OCI-LY7 (cell line): ENCODE measurements around the gene BOK. TPM values are rescaled to one million over a fixed set of nuclear protein-coding genes. Genes with fewer than 3 reads are reported as not detected.

Source experiments
- BruUV-seq: library from RNA; stranded (reverse); fragments of 400-500 nt; replicated peaks from 2 replicates; lab custom pipeline; 2021; lab: Mats Ljungman, UMichigan
- CTCF ChIA-PET: fragments of 300-600 bp; sonication (Branson Sonifier 250); formaldehyde crosslinking; loops from one replicate; lab custom pipeline; 2022; ENCODE audit warnings: antibody characterized with exemption; ENCODE audit not compliant: unreplicated experiment; lab: Charles Lee
- POLR2A ChIA-PET: fragments of 300-600 bp; sonication (Branson Sonifier 250); formaldehyde crosslinking; loops from one replicate; lab custom pipeline; 2022; ENCODE audit warnings: antibody characterized with exemption; lab: Charles Lee
- DNase-seq: peaks from one replicate; pipeline ENCODE4 v3.0.0-alpha.2; 2015; ENCODE audit warnings: low spot score
- H2AFZ ChIP-seq: fragments of 200-600 bp; sonication (generic), shearing (Covaris generic); 2 replicates; pipeline ENCODE4 v1.6.1; 2014; ENCODE audit warnings: mild to moderate bottlenecking, antibody characterized with exemption, low read length, moderate library complexity
- H3K27ac ChIP-seq: fragments of 200-600 bp; sonication (generic); 2 replicates; pipeline ENCODE4 v1.5.1; 2014; ENCODE audit warnings: mixed run types, low read depth, mild to moderate bottlenecking, moderate library complexity, low read length, inconsistent platforms; ENCODE audit not compliant: poor library complexity, severe bottlenecking
- H3K36me3 ChIP-seq: fragments of 200-600 bp; sonication (generic); 2 replicates; pipeline ENCODE4 v1.6.1; 2014; ENCODE audit warnings: mild to moderate bottlenecking, antibody characterized with exemption, low read length, moderate library complexity, mixed read lengths; ENCODE audit not compliant: insufficient read depth
- H3K4me1 ChIP-seq: fragments of 200-600 bp; sonication (generic); 2 replicates; pipeline ENCODE4 v1.5.1; 2014; ENCODE audit warnings: mild to moderate bottlenecking, low read length; ENCODE audit not compliant: insufficient read depth, poor library complexity, severe bottlenecking
- H3K4me2 ChIP-seq: fragments of 200-600 bp; sonication (generic); 2 replicates; pipeline ENCODE4 v1.6.1; 2014; ENCODE audit warnings: mild to moderate bottlenecking, low read length
- H3K4me3 ChIP-seq: fragments of 200-600 bp; sonication (generic); 2 replicates; pipeline ENCODE4 v1.5.1; 2014; ENCODE audit warnings: mild to moderate bottlenecking, low read depth, low read length; ENCODE audit not compliant: poor library complexity, severe bottlenecking
- H3K79me2 ChIP-seq: fragments of 200-600 bp; sonication (generic); 2 replicates; pipeline ENCODE4 v1.6.1; 2016; ENCODE audit warnings: low read depth, mild to moderate bottlenecking, low read length, moderate library complexity, mixed read lengths; ENCODE audit not compliant: insufficient read depth
- H3K9me2 ChIP-seq: fragments of 200-600 bp; sonication (generic); 2 replicates; pipeline ENCODE4 v1.6.1; 2016; ENCODE audit warnings: mild to moderate bottlenecking, low read length, mixed read lengths; ENCODE audit not compliant: insufficient read depth
- H3K9me3 ChIP-seq: fragments of 200-600 bp; sonication (generic); 2 replicates; pipeline ENCODE4 v1.6.1; 2014; ENCODE audit warnings: mild to moderate bottlenecking, mixed run types, low read length, mixed read lengths
- H4K20me1 ChIP-seq: fragments of 200-600 bp; sonication (generic); 2 replicates; pipeline ENCODE4 v1.6.1; 2014; ENCODE audit warnings: mild to moderate bottlenecking, antibody characterized with exemption, low read length, moderate library complexity, mixed read lengths; ENCODE audit not compliant: insufficient read depth
- EZH2phosphoT487 ChIP-seq: fragments of 200-600 bp; sonication (generic); IDR thresholded peaks from 2 replicates; pipeline ENCODE4 v1.6.1; 2018; ENCODE audit warnings: low read depth, borderline replicate concordance, mild to moderate bottlenecking, mixed run types, antibody characterized with exemption, low read length, moderate library complexity, mixed read lengths
- intact Hi-C: fragments of 100-400 bp; cut with micrococcal nuclease; formaldehyde crosslinking; loops from one replicate; pipeline ENCODE4 v1.10.0; 2022; ENCODE audit not compliant: unreplicated experiment
- total RNA-seq, 2 experiments: library from RNA; depleted of rRNA in 1 of 2; stranded (reverse); fragments of >200 nt in 1 of 2; shearing (Covaris generic) in 1 of 2; gene quantifications; 2 replicates each; pipeline ENCODE4 v1.2.3, GENCODE V29; 2014 to 2022
- TF ChIP-seq, protein P1 (sequence below): fragments of 200-600 bp; sonication (generic); conservative IDR thresholded peaks from 2 replicates; pipeline ENCODE4 v1.5.1; 2014; ENCODE audit warnings: mild to moderate bottlenecking, antibody characterized with exemption, low read length, moderate library complexity, mixed read lengths

BOK gene
- total RNA-seq, 2 experiments from 2014 or later, result not detected

DNA sequence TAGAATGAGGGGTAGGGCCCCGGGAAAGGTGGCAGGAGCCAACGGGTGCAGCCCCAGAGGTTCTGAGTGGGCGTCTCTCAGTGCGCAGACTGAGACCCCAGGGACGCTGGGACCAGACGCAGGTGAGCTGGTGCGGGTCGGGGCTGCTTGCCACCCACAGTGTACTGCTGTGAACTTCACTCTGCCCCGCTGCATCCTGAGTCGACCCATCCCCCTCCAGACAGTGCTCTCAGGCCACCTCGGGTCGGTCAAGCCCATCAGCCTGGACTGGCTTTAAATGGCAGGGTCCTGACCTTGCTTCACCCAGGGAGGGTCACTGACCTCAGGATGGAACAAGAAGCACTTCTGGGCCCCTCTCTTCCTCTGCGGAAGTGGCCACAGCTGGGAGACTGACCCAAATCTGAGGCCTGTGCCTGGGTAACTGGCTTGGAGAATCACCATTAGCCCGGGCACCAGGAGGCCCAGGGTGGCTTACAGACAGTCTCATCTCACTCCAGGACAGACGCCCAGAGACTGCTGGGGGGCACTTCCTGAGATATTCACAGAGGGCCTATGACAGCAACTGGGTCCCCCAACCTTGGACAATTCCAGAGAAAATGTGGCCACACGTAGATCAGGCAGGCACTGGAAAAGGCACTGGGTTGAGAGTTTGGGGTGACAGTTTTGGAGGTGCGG is 23.7 kb upstream of the BOK start:
- Histone ChIP-seq H3K9me2 (no peaks in the 10 kb centered on the region), H3K27ac (no peak overlapping the region), H3K36me3 (no peaks in the 10 kb centered on the region), H3K9me3 (no peaks in the 10 kb centered on the region), H3K4me3 (no peak overlapping the region), H3K79me2 (no peaks in the 10 kb centered on the region), H3K4me2 (no peak overlapping the region), H2AFZ (no peak overlapping the region), H3K4me1 (no peaks in the 10 kb centered on the region), H4K20me1 (no peaks in the 10 kb centered on the region)
- no peak for DNase-seq
- CTCF ChIA-PET, result interaction anchor here (0.6 kb wide), 1 partner anchor 103 kb away, joined by 3 read pairs; the partner anchor contains the start of gene ATG4B
- BruUV-seq, result no TSS peak
- POLR2A ChIA-PET, result no interaction called here
- intact Hi-C loops, result no loop called here
- no peak for TF ChIP-seq EZH2phosphoT487
- TF ChIP-seq, protein P1, sequence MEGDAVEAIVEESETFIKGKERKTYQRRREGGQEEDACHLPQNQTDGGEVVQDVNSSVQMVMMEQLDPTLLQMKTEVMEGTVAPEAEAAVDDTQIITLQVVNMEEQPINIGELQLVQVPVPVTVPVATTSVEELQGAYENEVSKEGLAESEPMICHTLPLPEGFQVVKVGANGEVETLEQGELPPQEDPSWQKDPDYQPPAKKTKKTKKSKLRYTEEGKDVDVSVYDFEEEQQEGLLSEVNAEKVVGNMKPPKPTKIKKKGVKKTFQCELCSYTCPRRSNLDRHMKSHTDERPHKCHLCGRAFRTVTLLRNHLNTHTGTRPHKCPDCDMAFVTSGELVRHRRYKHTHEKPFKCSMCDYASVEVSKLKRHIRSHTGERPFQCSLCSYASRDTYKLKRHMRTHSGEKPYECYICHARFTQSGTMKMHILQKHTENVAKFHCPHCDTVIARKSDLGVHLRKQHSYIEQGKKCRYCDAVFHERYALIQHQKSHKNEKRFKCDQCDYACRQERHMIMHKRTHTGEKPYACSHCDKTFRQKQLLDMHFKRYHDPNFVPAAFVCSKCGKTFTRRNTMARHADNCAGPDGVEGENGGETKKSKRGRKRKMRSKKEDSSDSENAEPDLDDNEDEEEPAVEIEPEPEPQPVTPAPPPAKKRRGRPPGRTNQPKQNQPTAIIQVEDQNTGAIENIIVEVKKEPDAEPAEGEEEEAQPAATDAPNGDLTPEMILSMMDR, result no peak

DNA sequence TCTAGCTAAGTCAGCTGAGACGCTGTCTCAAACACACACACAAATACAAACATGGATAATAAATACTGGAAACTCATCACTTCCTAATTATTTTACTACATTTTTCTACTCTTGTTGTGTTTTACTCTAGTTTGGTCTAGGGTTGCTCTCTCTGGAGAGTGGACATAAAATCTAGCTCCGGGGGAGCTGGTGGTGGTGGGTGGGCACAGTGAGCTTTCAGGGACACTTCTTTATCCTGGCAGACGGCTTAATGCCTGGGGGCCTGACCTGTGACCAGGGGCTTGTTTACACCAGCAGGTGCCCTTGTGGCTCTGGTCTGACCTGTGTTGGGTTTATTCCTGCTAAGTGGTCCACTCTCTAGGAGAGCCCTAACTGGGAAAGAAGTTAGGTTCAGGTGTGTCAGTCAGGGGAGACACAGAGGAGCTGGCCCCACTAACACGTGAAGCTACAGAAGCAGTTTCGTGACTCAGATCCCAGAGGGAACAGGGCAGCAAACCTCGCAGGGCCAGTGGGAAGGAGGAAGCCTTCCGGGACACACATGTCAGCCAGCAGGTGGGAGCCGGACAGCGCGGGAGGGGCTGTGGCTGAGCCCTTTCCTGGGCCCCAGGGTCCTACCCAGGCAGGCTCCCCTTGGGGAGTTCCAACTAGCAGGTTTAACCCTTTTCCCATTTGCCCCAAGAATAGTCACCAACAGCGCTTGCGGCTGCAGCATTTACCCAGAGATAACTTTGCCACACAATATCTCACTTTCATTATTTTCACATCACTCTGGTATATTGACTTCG is 22.5 kb upstream of the BOK start:
- Histone ChIP-seq H3K4me3 (no peak overlapping the region), H3K79me2 (no peaks in the 10 kb centered on the region), H4K20me1 (no peaks in the 10 kb centered on the region), H3K4me1 (no peaks in the 10 kb centered on the region), H3K4me2 (no peak overlapping the region), H3K27ac (no peak overlapping the region), H3K9me3 (no peaks in the 10 kb centered on the region), H3K36me3 (no peaks in the 10 kb centered on the region), H3K9me2 (no peaks in the 10 kb centered on the region), H2AFZ (no peak overlapping the region)
- DNase-seq, result no peak
- CTCF ChIA-PET, result no interaction called here
- POLR2A ChIA-PET, result interaction anchor here (0.6 kb wide), 1 partner anchor 8 kb away, joined by 3 read pairs; no protein-coding TSS in a partner anchor
- intact Hi-C loops, result no loop called here
- TF ChIP-seq, protein P1, result no peak
- TF ChIP-seq EZH2phosphoT487, result no peak
- no TSS peak for BruUV-seq
